Activated naive CD4-positive, alpha-beta T cell treated with Interleukin-2 at 50 U/mL for 16 hours (primary cell): ENCODE results near the gene SLC4A9.
"Not testable (repeated sequence)": the region's sequence is repeated elsewhere in the genome, so short reads cannot be mapped to it uniquely, and the experiment has no call there.

Experiments
- DNase-seq: peaks from one replicate; pipeline ENCODE4 v3.0.0-alpha.2; 2020

Gene SLC4A9

GRCh38 chr5:140401362-140402257 lies 41.6 kb downstream of the SLC4A9 start, which contains the start of gene ANKHD1:
ANKHD1 (plus strand) TSS chr5:140401833; CDS start chr5:140401968, 135 bp downstream.
- DNase-seq = peak; percentile 97

GRCh38 chr5:140402258-140403074 lies 42.5 kb downstream of the SLC4A9 start:
- DNase-seq = peak; percentile 59

- no peak for DNase-seq
Measured at GRCh38 chr5:140403613-140404012, 43.6 kb downstream of the SLC4A9 start.

- DNase-seq = no peak
Measured at GRCh38 chr5:140408750-140409241, 48.8 kb downstream of the SLC4A9 start.

GRCh38 chr5:140413230-140413629 lies 53.2 kb downstream of the SLC4A9 start:
- no peak for DNase-seq

GRCh38 chr5:140417235-140417634 lies 57.2 kb downstream of the SLC4A9 start:
- DNase-seq = no peak

GRCh38 chr5:140418862-140419520 lies 59.0 kb downstream of the SLC4A9 start:
- no peak for DNase-seq

- no peak for DNase-seq
Measured at GRCh38 chr5:140420226-140420570, 60.2 kb downstream of the SLC4A9 start.

GRCh38 chr5:140420665-140421361 lies 60.8 kb downstream of the SLC4A9 start:
- no peak for DNase-seq

- not testable (repeated sequence) for DNase-seq
Measured at GRCh38 chr5:140421375-140421774, 61.4 kb downstream of the SLC4A9 start.

- no peak for DNase-seq
Measured at GRCh38 chr5:140423609-140424008, 63.6 kb downstream of the SLC4A9 start.

- DNase-seq = no peak
Measured at GRCh38 chr5:140424135-140424534, 64.1 kb downstream of the SLC4A9 start.
